GOT3 (cell line): ENCODE data around the gene MRPL42.
"Not testable (repeated sequence)": the region's sequence is repeated elsewhere in the genome, so short reads cannot be mapped to it uniquely, and the experiment has no call there.

ENCODE experiments used
- DNase-seq: peaks from one replicate; lab custom pipeline; 2025; ENCODE audit warnings: mixed read lengths; lab: John Stamatoyannopoulos, UW

MRPL42 gene

DNA sequence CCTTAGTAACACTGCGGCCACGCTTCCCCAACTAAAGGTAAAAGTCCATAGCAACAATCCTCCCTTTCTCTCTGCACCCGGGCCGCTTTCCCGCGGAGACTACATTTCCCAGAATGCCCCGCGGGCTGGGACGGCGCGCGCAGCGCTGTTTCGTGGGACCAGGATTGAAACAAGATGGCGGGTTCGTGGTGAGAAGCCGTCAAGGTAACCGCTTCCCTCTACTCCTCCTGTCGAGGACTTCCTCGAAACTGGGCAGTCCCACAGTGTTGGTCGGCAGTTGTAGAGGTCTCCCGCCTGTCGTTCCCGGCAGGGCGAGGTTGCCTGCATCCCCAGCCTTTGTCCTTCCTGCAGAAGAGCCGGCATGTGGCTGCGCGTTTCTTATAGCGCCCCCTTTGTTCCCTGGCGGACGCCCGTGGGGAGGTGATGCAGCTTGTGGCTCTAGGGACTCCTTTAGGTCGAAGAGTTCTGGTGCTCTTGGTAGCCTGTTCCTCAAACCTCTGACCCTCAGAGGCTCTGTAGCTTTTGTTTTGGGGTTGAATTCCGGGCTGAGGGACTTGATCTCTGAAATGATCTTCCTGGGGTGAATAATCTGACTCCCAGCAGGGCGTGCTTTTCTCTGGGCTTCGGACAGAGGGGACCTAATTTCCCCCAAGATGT lies at the start of gene MRPL42:
TSS of gene MRPL42 (plus strand) at position 164 of the 657 bp plus-strand sequence. CDS start 1,772 bp downstream, outside the sequence.
- DNase-seq = peak; percentile 46

GRCh38 chr12:93417967-93418480 lies 49.3 kb upstream of the MRPL42 start:
- no peak for DNase-seq

DNA sequence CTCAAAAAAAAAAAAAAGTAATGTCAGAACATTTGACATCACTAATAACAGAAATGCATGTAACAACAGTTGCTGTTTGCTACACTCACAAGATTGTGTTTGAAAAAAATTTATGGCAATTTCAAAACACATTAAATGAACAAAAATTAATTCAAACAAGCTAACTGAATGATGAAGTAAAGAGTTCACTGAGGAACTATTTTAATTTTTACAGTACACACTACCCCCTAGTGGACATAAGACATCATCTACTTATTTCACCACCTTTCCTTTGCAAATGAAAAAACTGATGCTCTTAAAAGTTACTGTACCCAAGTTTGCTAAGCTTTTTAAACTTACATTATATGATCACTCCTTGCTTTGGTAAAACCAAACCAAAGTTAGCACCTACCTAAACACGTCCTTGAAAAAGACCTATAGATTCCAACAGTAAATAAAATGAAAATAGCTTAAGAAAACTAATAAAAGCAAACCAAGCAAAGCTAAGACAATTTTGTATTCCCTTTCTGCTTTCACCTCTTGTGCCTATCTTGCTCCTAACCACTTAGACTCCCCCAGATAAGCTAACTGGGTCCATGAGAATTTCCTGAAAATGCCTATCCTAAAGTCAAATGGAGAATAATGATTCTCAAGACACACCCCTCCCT lies 47.8 kb upstream of the MRPL42 start:
- DNase-seq = no peak

DNA sequence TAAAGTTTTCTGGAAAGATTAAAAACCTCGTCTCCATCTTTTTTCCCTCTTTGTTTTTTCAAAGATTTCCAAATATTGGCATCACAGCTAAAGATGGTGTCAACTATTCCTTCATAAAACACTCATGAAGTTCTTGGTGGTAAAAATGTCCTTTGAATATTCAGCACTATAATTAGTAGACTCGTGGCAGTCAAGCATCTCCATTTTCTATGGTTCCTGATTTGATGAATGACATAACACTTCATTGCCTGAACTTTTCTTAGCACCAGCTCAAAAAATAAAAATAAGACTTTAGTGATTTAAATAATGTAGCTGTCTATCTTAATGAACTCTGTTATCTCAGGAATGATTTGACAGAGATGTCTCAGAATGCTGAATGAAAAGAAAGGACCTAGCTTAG lies 45.3 kb upstream of the MRPL42 start:
- no peak for DNase-seq

DNA sequence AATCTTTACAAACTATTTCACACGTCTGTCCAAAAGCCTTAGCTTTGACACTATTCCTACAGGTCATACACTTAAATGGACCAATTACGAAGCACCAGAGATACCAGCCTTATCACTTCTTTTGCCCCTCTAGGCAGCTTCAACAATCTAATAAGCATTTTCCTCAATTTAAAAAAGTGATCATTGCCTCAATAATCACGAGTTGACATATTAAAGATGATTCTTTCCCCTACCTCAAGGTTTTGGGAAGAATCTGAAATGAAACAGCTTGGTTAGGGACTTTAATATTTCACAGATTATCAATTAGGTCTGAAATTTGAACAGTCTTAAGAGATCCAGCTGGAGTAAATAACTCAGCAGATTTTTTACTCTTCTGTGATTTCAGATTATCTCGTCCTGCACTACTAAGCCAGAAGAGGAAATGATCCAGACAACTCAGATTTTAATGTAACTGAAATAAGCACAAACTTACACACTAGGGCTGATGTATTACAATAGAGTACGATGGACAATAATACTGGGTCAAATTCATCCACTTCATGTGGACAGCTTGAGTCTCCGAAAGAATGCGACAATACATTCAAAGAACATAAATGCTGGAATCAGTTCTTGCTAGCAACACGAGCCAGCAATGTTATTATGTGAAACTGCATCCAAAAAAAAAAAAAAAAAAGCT lies 41.4 kb upstream of the MRPL42 start:
- DNase-seq = no peak

DNA sequence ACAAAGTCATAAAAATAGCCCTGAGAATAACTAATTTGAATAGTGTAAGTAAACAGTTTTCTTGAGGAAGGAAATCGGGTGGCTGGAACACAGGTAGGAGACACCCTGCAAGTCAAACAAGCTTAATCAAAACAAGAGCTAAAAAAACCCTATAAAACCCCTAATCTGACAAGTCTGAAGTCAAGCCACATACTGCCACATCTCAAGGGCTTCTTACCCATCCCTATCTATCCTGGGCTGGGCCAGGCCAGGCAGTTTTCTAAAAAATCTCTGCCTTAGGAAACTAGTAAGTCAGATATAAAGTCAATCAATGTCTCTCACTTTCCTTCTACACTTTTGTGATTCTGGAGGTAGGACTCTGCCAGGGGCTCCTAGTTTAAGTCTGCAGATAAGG lies 40.9 kb upstream of the MRPL42 start:
- DNase-seq = no peak

DNA sequence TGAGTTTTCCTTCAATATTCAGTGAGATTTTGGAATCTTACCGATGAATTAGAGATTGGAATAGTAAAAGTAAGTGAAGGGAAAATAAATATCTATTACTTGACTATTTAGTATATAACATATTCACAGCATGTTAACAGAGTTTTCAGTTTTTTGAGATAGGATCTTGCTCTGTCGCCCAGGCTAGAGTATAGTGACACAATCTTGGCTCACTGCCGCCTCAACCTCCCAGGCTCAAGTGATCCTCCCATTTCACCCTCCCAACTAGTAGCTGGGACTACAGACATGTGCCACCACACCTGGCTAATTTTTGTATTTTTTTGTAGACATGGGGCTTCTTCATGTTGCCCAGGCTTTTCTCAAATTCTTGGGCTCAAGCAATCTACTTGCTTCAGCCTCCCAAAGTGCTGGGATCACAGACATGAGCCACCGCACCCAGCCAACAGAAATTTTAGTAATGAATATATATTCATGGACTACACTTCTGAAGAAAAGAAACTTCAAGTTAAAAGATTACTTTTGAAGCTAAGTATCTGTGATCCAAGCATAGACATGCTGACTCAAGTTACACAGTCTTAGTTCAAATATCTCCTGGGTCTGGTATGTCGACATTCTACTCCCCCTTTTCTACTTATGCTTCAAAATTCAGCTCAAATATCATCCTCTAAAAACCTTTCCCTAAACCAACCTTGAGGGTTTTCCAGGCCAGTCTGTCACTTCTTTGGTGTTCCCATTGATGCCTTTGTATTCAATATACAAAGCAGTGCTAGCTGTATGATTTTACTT lies 39.3 kb upstream of the MRPL42 start:
- DNase-seq = no peak

DNA sequence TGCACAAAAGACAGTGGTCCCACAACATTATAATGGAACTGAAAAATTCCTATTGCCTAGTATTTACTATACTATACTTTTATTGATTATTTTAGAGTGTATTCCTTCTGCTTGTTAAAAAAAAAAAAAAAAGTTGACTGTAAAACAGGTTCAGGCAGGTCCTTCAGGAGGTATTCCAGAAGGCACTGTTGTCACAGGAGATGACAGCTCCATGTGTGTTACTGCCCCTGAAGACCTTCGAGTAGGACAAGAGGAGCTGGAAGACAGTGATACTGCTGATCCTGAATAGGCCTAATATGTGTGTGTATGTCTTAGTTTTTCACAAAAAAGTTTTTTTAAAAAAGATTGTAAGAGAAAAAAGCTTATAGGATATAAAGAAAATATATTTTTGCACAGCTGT lies 37.9 kb upstream of the MRPL42 start:
- no peak for DNase-seq

- DNase-seq = no peak
Observed at GRCh38 chr12:93429852-93430251, 37.5 kb upstream of the MRPL42 start.

- no peak for DNase-seq
Observed at GRCh38 chr12:93430280-93430679, 37.0 kb upstream of the MRPL42 start.

DNA sequence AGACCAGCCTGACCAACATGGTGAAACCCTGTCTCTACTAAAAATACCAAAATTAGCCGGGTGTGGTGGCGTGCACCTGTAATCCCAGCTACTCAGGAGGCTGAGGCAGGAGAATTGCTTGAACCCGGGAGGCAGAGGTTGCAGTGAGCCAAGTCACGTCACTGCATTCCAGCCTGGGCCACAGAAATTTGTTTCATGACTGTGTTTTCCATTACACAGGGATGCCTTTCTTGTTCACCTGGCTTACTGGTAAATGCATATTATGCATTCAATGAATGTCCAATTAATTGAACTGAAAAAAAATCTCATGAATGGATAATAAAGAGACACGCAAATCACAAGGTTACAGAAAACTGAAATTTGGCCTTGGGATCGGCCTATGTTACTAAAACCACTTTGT lies 35.3 kb upstream of the MRPL42 start:
- not testable (repeated sequence) for DNase-seq

DNA sequence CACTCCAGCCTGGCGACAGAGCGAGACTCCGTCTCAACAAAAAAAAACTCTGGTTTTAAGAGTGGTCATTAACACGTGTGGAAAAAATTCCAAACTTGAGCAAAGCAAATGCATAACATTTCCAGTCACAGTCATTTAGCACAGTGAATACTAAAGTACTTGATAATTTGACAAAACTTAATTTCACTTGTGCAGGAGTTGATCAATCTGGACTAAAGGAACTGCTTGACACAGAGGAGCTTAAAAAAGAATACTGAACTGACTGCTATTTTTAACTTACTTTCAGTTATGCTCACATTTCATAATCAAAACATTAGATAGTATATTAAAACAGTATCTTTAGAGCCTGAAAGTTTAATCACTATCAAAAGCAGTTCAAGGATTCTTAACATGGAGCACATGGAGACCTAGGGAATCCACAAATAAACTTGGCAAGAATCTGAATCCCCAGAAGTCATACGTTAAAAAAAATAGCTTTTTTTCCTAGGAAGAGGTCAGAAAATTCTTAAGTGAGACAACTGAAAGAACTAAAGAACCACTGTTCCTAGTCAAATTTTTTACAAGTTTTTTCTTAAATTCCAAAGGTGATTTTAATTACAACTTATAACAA lies 33.0 kb upstream of the MRPL42 start:
- no peak for DNase-seq

GRCh38 chr12:93438266-93439050 lies 28.9 kb upstream of the MRPL42 start:
- DNase-seq = no peak

DNA sequence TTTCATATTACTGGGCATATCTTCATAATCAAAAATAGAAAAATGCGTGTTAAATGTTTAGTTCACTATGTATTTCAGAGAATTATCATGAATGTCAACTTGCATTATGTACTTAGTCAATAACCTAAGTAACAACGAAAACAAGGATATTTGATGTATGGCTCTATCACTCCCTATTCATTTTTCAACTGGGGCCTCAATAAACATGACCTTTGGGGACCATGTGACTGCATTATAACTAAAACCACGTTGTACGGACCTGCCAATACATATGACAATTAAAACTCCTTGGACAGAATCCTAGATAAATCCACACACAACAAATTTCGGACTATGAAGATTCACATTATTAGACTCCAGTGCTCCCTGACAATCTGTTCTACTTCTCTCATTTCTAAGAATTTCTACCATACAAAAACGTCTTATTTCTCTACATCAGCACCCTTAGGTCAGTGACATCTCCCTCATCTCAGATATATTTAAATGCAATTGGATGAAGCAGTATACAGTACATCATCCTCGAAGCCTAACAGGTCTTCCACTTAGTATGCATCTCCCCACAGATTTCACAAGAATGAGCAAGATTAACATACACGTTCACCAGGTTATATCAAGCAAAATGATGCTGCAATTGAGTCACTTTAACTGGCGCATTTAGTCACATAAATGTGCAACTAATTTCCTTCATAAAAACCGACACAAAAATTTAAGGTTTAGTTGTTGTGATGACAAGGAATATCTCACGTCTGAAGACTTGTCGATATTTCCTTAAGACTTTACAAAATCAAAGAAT lies 27.1 kb upstream of the MRPL42 start:
- DNase-seq = no peak

- DNase-seq = no peak
Observed at GRCh38 chr12:93441081-93441616, 26.2 kb upstream of the MRPL42 start.

GRCh38 chr12:93441617-93442410 lies 25.5 kb upstream of the MRPL42 start, which contains the start of gene UBE2N:
UBE2N (minus strand) TSS chr12:93441947; CDS start chr12:93441884, 63 bp downstream.
- peak; percentile 80 for DNase-seq

DNA sequence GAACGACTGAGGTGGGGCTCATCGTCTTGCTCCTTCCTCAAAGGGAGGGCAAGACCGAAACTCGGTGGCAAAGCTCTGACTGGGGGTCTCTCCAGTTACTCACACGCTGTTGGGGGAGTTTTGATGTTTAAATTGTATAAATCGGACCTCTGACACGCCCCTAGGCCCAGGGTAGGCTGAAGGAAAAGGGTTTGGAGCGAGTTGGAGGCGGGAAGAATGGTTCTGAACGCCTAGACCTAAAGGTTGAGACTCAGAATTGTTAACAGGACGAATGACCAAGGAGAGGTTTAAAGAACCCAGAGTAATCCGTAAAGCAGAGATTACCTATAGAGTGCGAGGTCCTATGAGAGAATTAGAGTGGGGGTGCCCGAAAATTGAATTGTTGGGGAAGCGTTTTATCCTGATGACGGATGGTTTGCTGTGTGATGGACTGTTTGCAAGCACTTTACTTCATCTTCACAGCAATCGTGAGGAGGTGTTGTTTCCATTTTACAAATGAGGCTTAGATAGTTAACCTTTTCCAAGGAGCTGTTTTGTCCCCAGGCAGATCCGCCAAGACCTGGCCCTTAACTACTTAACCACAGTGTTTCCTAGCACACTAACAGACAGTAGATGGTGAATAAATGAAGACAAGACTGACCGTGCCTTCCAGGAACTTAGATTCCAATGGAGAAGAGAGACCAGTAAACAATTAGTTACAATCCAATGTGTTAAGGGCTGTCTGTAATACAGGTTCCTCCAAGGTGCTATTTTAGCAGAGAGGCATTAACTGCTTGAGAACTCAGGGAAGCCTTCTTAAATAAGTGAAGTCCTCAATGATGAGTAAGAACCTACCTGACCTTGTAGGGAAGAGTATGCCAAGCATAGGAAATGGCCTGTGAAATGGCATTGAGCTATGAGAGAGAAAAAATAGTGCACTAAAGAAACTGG lies 24.6 kb upstream of the MRPL42 start:
- DNase-seq = no peak

- DNase-seq = no peak
Observed at GRCh38 chr12:93443576-93443975, 23.7 kb upstream of the MRPL42 start.
